Measurements from ENCODE around the gene EPN2.

EPN2 gene

DNA sequence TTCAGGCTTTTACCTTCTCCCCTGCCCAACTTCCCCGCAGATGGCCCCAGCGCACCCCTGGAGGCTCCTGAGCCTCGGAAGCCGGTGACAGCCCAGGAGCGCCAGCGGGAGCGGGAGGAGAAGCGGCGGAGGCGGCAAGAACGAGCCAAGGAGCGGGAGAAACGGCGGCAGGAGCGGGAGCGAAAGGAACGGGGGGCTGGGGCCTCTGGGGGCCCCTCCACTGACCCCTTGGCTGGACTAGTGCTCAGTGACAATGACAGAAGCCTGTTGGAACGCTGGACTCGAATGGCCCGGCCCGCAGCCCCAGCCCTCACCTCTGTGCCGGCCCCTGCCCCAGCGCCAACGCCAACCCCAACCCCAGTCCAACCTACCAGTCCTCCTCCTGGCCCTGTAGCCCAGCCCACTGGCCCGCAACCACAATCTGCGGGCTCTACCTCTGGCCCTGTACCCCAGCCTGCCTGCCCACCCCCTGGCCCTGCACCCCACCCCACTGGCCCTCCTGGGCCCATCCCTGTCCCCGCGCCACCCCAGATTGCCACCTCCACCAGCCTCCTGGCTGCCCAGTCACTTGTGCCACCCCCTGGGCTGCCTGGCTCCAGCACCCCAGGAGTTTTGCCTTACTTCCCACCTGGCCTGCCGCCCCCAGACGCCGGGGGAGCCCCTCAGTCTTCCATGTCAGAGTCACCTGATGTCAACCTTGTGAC lies 144.7 kb downstream of the EPN2 start:
- DNase-seq (ENCODE audit: low read depth) = no peak

DNA sequence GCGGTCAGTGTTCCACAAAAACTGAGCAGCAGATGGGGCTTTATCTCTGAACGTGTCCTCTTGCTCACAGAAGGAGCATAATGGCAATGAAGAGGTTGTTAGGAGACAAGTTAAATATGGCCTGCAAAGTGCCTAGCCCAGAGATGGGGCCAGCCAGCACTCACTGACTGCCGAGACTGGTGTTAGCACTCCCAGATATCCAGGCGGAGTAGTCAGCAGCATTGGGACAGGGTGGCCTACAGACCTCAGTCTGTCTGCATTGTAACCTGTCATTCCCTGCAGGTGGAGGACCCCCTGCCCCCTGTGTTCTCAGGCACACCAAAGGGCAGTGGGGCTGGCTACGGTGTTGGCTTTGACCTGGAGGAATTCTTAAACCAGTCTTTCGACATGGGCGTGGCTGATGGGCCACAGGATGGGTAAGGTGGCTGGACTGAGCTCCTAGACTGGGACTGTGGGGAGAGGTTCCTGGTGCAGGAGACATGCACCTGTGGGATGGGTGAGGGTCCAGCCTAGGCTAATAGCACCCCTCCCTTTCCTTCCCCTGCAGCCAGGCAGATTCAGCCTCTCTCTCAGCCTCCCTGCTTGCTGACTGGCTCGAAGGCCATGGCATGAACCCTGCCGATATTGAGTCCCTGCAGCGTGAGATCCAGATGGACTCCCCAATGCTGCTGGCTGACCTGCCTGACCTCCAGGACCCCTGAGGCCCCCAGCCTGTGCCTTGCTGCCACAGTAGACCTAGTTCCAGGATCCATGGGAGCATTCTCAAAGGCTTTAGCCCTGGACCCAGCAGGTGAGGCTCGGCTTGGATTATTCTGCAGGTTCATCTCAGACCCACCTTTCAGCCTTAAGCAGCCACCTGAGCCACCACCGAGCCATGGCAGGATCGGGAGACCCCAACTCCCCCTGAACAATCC lies 145.6 kb downstream of the EPN2 start:
- no peak for DNase-seq (ENCODE audit: low read depth)

DNA sequence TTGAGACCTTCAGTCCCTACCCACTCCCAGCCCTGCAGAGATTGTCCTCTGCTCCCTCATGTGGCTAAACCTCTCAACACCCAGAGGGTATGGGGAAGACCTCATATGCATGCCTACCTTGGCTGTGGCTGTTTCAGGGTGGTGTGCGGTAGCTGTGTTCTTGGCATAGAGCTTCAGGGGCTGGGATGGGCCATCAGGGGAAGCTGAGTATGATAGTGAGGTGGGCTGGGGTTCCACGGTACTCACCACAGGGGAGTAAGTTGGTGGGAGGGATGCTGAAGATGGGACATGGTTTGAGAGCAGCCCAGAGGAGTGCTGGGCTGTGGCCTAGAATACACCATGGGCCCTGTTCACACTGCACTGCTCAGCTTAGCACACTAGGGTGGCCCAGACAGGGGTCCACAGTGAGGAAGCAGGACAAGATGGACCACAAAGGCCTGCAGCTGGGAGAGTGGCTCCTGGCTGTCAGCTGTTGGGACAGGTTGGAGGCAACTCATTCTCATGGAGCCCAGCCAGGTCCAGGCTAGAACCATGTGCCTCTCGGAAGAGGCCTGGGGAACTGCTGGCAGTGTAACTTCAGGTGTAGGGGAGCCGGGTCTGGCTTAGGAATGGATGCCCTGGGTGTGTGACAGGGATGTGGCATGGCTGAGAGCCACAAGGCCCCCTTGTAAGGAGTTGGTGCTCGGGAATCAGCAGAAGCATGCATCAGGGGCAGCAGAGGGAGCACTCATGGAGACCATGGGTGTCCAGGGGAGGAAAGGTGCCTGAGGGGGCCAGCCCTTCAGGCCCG lies 146.7 kb downstream of the EPN2 start:
- no peak for DNase-seq (ENCODE audit: low read depth)

DNA sequence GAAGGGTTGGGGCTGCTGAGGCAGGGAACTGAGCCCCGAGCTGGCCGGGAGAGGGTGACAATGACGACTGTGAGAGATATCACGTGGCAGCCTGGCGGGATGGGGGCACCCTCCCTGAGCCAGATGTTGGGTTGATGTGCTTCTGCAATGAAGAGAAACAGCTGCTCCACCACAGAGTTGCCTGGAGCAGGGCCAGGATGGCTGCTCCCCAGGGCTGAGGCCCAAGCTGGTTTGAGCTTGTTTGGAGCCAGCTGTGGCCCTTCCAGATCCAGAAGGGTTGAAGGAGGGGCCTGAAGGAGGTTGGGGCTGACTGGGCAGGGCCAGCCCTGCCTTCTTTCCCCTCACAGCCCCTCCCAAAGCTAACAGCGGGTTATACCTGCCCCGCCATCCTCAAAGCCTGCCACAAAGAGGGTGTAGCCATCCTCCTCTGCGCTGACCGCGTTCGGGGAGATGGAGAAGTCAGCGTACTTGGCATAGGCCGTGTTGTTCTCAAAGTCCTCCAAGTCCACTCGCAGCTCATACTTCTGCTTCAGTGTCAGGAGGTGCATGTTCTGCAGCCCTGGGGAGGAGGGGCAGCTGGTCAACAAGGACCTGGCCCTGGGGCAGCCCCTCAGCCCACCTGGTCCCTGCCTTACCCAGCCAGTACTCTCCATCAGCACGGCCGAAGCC lies 147.7 kb downstream of the EPN2 start:
- no peak for DNase-seq (ENCODE audit: low read depth)

DNA sequence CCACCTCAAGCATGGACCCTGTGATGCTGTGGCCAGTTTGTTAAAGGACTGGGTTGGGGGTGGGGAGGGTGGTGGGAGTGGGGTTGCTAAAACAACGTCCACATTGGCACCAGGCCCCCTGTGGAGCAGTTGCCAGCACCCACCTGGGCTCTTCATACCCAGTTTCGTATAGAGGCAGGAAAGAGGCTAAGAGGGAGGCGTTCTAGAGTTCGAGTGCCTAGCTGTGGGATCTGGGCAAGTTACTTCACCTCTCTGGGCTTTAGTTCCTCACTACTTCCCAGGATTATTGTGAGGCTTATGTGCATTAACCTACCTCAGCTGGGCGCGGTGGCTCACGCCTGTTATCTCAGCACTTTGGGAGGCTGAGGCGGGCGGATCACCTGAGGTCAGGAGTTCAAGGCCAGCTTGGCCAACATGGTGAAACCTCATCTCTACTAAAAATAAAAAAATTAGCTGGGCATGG lies 148.4 kb downstream of the EPN2 start:
- no peak for DNase-seq (ENCODE audit: low read depth)
